HG03175 (cell line): ENCODE data around the gene SOX6.

ENCODE experiments used
- ATAC-seq: cut with Tn5 transposase; IDR thresholded peaks from one replicate; pipeline ENCODE4 v1.9.1; 2021; ENCODE audit warnings: mild to moderate bottlenecking, moderate library complexity; ENCODE audit not compliant: unreplicated experiment

SOX6 gene

DNA sequence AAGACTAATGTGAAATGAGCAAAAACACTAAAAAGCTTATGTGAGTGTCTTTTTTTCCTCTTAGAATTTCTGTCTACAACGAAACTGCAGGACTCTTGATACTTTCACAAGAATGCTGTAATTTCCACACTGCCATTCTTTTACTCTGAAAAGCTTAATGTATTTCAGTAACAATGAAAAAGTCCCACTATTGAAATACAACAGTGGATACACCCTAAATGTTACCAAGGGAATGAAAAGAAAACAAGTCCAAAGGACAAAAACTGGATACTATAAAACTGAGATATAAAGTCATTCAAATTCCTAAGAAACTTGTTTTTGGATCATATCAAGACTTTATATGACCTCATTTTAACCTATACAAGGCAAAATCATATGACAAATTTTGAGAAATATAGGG is 77.4 kb downstream of the SOX6 start:
- ATAC-seq: no peak

GRCh38 chr11:16278273-16278672 is 78.1 kb downstream of the SOX6 start:
- ATAC-seq: no peak

GRCh38 chr11:16276251-16276650 is 80.1 kb downstream of the SOX6 start:
- ATAC-seq: no peak

- ATAC-seq: no peak
These were observed 85.1 kb downstream of the SOX6 start for GRCh38 chr11:16271258-16271657.

DNA sequence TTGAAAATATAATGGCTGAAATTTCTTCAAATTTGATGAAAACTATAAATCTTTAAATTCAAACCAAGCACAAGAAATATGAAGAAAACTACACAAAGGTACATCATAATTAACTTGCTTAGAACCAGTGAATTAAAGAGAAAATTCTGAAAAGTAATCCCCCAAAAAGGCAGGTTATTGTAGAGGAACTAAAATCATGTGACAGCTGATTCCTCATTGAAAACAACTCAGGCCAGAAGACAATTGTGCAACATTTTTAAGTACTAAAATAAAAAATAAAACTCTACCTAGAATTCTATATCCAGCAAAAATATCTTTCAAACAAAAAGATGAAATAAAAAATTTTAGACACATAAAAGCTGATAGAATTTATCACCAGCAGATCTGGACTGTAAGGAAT is 90.3 kb downstream of the SOX6 start:
- ATAC-seq: no peak

DNA sequence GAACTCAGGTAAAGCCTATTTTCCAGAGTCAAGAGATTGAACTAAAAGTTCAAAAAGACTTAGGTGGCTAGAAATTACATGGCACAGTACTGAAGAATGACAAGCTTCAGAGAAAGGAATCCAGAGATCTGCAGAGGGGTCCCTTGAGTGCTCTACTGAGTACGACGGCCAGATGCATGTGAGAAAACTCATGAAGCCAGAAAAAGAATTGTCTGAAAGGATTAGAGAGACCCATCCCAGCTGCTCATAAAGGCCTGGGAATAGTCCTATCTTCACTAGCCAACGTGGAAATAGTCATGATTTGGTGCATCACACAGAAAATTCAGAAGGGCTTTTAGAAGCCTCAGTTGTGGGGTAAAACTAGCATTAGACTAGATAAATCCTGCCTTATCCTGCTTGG is 91.3 kb downstream of the SOX6 start:
- ATAC-seq: no peak

GRCh38 chr11:16262645-16262955 is 93.7 kb downstream of the SOX6 start:
- no peak for ATAC-seq

DNA sequence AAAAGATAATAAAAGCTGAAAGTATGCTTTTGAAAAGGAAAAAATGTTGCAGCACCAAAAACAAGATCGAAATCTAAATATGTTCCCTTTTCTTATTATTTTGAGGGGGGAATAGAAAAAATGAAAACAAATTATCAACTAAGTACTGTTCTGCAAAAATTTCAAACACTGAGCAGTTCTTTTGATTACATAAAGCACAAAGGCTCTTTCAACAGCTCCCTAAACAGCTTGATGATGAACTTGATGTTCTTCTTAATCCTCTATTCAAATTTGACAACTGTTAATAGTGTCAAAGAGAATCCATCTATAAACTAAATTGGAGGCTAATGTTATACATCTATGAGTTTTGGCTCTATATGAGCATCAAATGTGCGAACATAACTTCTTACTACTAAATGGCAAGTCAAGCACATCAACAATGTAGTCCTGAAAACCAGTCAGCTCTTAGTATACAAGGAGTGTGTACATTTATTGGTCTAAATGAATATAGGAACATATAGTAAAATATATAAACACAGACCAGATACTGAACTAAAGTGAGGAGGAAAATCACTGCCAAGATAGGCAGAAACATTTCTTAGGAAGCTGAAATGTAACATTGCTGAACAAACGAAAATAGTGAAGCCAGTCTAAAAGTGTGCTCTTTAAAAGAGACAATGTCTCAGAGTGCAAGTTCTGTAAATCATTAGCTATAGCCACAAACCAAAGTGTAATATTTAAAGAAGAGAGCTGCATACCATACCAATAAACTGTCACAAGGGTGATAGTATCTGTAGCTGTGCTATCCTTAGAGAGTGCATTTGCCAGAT is 94.3 kb downstream of the SOX6 start:
- ATAC-seq: peak; percentile 95

DNA sequence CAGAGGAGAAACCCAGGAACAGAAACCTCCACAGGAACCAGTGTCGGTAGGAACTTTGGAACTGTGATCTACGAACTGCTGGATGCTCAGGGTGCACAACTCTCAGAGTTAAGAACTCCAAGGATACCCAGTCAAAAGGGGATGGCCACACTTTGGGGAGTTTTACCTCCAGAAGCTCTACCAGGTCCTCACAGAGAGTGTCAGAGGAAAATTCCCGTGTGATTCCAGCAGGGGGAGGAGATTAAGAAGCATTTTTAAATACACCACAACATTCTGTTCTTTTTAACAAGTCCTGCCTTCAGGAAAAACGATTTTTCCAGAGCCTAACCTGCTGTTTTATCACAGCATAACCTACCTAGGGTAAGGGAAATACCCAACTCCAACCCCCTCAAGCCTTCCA is 104.0 kb downstream of the SOX6 start:
- no peak for ATAC-seq

DNA sequence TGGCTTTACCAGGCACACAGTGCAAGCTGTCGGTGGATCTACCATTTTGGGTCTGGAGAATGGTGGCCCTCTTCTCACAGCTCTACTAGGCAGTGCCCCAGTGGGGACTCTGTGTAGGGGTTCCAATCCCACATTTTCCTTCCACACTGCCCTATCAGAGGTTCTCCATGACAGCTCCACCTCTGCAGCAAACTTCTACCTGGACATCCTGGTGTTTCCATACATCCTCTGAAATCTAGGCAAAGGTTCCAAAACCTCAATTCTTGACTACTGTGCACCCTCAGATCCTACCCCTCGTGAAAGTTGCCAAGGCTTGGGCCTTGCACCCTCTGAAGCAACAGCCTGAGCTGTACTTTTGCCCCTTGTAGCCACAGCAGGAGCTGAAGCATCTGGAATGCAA is 108.1 kb downstream of the SOX6 start:
- no peak for ATAC-seq

DNA sequence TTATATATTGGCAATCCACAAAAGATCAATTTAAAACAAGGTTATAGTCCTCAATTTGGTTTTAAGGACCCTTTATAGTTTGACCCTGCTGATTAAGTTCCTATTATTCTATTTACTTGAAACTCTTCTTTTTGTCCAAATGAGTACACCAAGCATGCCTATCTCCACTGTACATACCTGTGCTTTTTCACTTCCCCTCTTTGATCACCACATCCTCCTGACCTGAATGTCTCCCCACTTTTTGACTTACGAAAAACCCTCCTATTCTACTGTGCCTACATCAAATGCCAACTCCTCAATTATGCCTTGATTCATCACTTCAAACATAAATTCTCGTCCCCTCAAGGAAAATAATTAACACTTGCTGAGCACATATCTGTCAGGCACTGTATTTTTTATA is 113.5 kb downstream of the SOX6 start:
- ATAC-seq: peak; percentile 84

GRCh38 chr11:16240687-16241086 is 115.7 kb downstream of the SOX6 start:
- ATAC-seq: no peak

DNA sequence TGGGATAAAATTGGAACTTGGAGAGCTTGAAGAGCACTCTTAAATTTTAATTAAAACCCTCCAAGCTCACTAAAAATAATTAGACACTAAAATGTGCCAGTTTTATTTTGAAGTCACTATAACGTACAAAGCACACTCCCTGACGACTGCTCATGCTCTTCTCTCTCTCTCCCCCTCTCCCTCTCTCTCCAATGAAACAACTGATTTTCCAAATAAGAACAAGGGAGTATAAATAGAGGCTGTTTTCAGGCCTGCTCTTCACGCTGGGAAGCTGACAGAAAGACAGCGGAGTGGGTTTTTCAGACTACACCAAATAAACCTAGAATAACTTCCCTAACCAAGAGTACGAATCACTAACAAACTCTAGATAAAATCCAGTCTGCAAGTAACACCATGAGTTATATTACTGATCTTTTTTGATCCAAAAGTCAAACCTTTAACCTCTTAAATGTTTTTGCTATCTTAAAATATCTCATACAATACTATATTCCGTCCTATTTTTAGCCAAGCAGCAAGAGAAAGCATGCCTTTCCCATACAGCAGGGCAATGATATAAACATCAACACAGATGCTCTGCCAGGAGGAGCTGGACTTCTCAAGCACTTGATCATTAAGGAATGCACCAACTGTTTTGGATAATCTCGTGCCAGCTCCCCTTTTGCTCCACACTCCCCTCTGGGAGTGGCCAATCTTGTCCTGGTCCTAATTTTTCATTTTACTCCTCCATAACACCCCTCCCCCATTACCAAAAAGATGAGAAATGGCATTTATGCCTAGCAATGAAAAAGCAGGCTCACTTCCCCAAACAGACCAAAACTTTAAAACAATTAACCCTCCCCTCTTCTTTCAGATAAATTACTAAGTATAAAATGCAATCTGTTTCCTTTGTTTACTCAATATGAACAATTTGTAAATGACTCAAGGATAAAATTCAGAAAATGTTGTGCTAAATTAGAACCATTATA is 116.9 kb downstream of the SOX6 start:
- no peak for ATAC-seq

DNA sequence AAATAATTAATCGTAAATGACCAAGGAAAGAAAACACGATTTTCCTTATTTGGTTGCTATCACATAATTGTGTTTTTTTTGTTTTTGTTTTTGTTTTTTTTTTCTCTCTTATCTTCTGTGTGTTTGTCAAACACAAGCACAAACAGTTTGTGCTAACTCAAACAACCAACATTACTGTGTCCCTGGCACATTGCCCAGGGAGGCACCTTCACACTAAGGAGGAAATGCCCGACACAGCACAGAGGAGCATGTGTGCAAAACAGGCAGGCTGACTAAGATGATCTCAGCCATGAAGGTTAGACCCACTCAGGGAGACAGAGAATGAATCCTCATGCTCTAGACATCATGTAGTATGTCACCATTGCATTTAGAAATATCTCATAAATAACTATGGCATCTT is 130.1 kb downstream of the SOX6 start:
- ATAC-seq: no peak

- no peak for ATAC-seq
These were observed 130.7 kb downstream of the SOX6 start for GRCh38 chr11:16225623-16226022.

DNA sequence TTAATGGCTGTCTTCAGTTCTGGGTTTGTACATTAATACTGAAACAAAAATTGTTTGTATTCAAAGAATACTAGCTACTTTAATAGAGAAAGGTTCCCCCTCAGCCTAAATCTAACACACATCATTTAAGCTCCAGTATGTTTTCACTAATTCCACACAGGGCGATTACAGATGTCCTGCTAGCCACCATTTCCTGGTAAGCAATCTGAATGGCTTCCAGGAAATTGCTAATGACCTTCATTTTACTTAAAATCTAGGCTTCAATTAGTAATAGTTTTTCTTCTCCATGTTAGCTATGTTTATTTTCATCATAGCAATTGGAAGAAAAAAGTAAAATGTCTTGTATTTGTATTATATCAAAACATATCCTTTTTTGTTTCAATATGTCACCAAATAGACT is 132.8 kb downstream of the SOX6 start:
- no peak for ATAC-seq

- ATAC-seq: no peak
These were observed 138.7 kb downstream of the SOX6 start for GRCh38 chr11:16217631-16218030.

GRCh38 chr11:16216831-16217230 is 139.5 kb downstream of the SOX6 start:
- no peak for ATAC-seq

- ATAC-seq: no peak
These were observed 141.0 kb downstream of the SOX6 start for GRCh38 chr11:16215352-16215751.

GRCh38 chr11:16211407-16211806 is 144.9 kb downstream of the SOX6 start:
- ATAC-seq: no peak

- ATAC-seq: no peak
These were observed 152.1 kb downstream of the SOX6 start for GRCh38 chr11:16204261-16204660.

DNA sequence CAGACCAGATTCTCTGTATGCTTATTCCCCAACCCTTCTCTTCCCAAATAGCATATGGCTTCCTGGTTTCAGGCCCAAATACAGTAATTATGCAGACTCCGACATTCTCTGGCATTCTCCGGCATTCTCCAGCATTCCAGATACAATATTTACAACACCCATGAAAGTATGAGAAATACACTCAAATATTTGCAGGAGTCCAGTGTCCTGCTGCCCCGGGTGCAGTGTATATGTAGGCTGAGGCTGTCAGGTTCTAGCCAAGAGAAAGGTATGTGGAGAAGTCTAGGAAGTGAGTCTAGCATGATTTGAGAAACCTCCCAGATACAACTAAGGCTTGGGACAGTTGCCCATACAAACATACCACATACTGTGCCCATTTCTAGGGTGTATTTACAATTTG is 160.7 kb downstream of the SOX6 start:
- ATAC-seq: no peak
